ENCODE measurements around the gene RNF220.

RNF220 gene

DNA sequence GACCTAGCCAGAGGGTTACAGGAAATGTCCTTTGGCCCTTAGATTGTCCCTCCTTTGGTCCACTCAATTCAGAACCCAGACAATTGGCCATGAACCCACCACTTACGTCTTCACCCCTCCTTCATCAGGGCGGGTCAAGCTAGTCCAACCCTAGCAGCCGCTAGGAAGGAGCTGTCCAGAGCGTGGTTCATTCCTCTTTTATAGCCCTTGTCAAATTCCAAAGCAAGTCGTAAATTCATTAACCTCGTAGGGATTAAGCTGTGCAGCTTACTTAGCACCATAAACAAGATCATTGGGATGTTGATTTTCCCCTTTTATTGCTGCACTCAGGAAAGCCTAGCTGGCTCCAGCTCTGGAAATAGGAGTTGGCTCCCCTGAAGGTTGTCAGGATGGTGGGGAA lies 179.1 kb downstream of the RNF220 start:
- Histone ChIP-seq H3K4me3 (ENCODE audit: insufficient read depth, low read depth, low read length) (no peak overlapping the region), H3K4me1 (ENCODE audit: control insufficient read depth, insufficient read depth, low read length) (no peaks in the 10 kb centered on the region), H3K9me3 (ENCODE audit: control insufficient read depth, low read length) (no peaks in the 10 kb centered on the region), H3K27me3 (ENCODE audit: control insufficient read depth, insufficient read depth, low read length, poor library complexity, severe bottlenecking) (peaks cover 75% of the 10 kb centered on the region), H3K36me3 (ENCODE audit: control insufficient read depth, insufficient read depth, low read length) (no peaks in the 10 kb centered on the region), H3K27ac (ENCODE audit: insufficient read depth, low read depth, low read length, poor library complexity, severe bottlenecking) (no peak overlapping the region)
- whole genome bisulfite sequencing, 2 experiments: 69 to 86% methylated on average over 6 of the region's 6 CpGs

GRCh38 chr1:44585315-44585920 lies 180.4 kb downstream of the RNF220 start:
- Histone ChIP-seq H3K4me3 (ENCODE audit: insufficient read depth, low read depth, low read length) (no peak overlapping the region), H3K4me1 (ENCODE audit: control insufficient read depth, insufficient read depth, low read length) (no peaks in the 10 kb centered on the region), H3K27ac (ENCODE audit: insufficient read depth, low read depth, low read length, poor library complexity, severe bottlenecking) (no peak overlapping the region), H3K9me3 (ENCODE audit: control insufficient read depth, low read length) (no peaks in the 10 kb centered on the region), H3K27me3 (ENCODE audit: control insufficient read depth, insufficient read depth, low read length, poor library complexity, severe bottlenecking) (peaks cover 69% of the 10 kb centered on the region), H3K36me3 (ENCODE audit: control insufficient read depth, insufficient read depth, low read length) (no peaks in the 10 kb centered on the region)
- 83 to 85% methylated on average over 4 of the region's 4 CpGs for WGBS, 2 experiments

GRCh38 chr1:44587796-44588460 lies 182.9 kb downstream of the RNF220 start:
- no peak overlapping the region for H3K4me3 ChIP-seq (ENCODE audit: insufficient read depth, low read depth, low read length)
- peaks cover 60% of the 10 kb centered on the region for H3K27me3 ChIP-seq (ENCODE audit: control insufficient read depth, insufficient read depth, low read length, poor library complexity, severe bottlenecking)
- no peak overlapping the region for H3K27ac ChIP-seq (ENCODE audit: insufficient read depth, low read depth, low read length, poor library complexity, severe bottlenecking)
- 94 to 95% methylated on average over 17 of the region's 17 CpGs for WGBS, 2 experiments
- peaks cover 5% of the 10 kb centered on the region for H3K4me1 ChIP-seq (ENCODE audit: control insufficient read depth, insufficient read depth, low read length)
- H3K9me3 ChIP-seq (ENCODE audit: control insufficient read depth, low read length): no peaks in the 10 kb centered on the region
- H3K36me3 ChIP-seq (ENCODE audit: control insufficient read depth, insufficient read depth, low read length): no peaks in the 10 kb centered on the region

- Histone ChIP-seq H3K36me3 (ENCODE audit: control insufficient read depth, insufficient read depth, low read length) (no peaks in the 10 kb centered on the region), H3K4me1 (ENCODE audit: control insufficient read depth, insufficient read depth, low read length) (peaks cover 5% of the 10 kb centered on the region), H3K4me3 (ENCODE audit: insufficient read depth, low read depth, low read length) (no peak overlapping the region), H3K27ac (ENCODE audit: insufficient read depth, low read depth, low read length, poor library complexity, severe bottlenecking) (no peak overlapping the region), H3K27me3 (ENCODE audit: control insufficient read depth, insufficient read depth, low read length, poor library complexity, severe bottlenecking) (peaks cover 58% of the 10 kb centered on the region), H3K9me3 (ENCODE audit: control insufficient read depth, low read length) (no peaks in the 10 kb centered on the region)
- 91% methylated on average over 2 to 3 of the region's 3 CpGs for WGBS, 2 experiments
These were observed 183.6 kb downstream of the RNF220 start for GRCh38 chr1:44588551-44589210.

DNA sequence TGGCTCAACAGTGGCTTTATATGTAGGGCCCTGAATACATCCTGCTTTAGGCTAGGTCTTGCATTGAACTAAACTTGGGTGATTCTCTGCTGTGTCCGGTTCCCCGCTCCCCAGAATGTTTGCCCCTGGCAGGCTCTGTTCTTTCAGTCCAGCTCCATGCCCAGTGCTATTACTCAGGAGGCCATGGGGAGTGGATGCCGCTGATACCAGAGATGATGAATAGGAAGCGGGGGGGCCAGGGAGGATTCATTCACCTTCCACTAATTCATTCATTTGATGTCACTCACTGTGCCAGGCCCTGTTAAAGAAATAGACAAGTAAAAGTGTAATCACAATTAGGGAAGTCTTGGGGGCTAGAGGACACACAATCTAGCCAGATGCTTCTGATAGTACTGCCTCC lies 185.4 kb downstream of the RNF220 start:
- peaks cover 49% of the 10 kb centered on the region for H3K27me3 ChIP-seq (ENCODE audit: control insufficient read depth, insufficient read depth, low read length, poor library complexity, severe bottlenecking)
- no peaks in the 10 kb centered on the region for H3K9me3 ChIP-seq (ENCODE audit: control insufficient read depth, low read length)
- no peak overlapping the region for H3K4me3 ChIP-seq (ENCODE audit: insufficient read depth, low read depth, low read length)
- 95 to 98% methylated on average over 4 of the region's 4 CpGs for WGBS, 2 experiments
- H3K4me1 ChIP-seq (ENCODE audit: control insufficient read depth, insufficient read depth, low read length): peaks cover 5% of the 10 kb centered on the region
- no peaks in the 10 kb centered on the region for H3K36me3 ChIP-seq (ENCODE audit: control insufficient read depth, insufficient read depth, low read length)
- H3K27ac ChIP-seq (ENCODE audit: insufficient read depth, low read depth, low read length, poor library complexity, severe bottlenecking): no peak overlapping the region

DNA sequence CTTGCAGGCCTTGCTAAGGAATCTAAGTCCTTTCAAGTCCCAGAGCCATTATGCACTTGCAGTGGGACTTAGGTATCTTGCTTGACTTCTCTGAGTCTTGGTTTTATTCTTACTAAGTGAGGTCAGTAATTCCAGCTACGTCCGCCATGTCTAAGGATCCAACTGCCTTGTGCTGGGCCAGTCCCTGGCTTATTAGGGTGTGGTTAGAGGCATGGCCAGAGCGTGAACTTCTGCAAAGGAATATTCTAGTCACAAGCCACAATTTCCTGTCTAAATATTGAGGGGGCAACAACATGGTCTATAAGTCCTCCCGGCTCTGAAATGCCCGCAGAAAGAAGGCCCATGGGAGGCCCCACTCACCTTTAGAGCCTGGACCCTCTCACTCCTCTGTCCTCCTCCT lies 186.3 kb downstream of the RNF220 start:
- no peaks in the 10 kb centered on the region for H3K9me3 ChIP-seq (ENCODE audit: control insufficient read depth, low read length)
- peaks cover 40% of the 10 kb centered on the region for H3K27me3 ChIP-seq (ENCODE audit: control insufficient read depth, insufficient read depth, low read length, poor library complexity, severe bottlenecking)
- H3K27ac ChIP-seq (ENCODE audit: insufficient read depth, low read depth, low read length, poor library complexity, severe bottlenecking): no peak overlapping the region
- H3K4me1 ChIP-seq (ENCODE audit: control insufficient read depth, insufficient read depth, low read length): peaks cover 5% of the 10 kb centered on the region
- H3K4me3 ChIP-seq (ENCODE audit: insufficient read depth, low read depth, low read length): no peak overlapping the region
- no peaks in the 10 kb centered on the region for H3K36me3 ChIP-seq (ENCODE audit: control insufficient read depth, insufficient read depth, low read length)
- WGBS, 2 experiments: 93 to 95% methylated on average over 5 of the region's 5 CpGs

DNA sequence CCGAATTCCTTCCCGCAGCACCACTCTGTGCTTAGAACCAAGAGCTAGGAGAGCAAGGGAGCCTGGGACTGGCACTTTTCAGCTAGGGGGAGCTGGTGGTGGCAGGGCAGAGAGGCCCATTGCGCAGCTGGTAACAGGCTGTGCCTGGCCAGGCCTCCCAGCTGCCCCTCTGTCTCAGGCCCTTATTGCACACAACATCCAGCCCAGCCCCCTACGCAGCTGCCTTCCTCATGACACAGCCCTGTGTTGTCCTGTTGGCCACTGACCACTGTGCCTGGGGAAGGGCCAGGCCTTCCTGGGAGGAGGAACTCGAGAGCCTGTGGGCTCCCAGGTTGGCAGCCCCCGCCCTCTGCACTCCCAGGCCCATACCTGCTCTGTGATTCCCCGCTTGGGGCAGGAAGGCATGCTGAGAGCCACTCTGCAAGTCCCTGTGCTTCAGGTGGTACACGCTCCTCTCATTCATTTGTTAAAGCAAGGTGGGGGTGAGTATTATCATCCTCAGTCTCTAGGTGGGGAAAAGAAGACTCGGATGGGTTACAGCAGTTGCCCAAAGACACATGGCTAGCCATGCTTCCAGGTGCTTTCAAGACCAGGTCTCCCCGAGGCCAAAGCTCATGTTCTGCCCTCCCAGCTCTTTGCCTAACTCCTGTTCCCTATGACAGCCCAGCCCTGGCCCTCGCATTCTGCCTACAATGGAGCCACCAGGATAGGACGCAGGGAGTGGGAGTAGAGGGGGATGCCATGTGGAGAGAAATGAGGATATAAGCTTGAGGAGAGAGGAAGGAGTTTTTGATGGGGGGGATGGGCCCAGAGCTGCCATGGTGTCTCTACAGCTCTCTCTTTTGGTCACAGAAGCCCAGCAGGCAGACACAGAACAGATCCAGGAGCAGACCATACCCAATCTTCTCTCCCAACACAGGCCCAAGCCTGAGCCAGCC lies 187.4 kb downstream of the RNF220 start:
- H3K36me3 ChIP-seq (ENCODE audit: control insufficient read depth, insufficient read depth, low read length): no peaks in the 10 kb centered on the region
- H3K4me3 ChIP-seq (ENCODE audit: insufficient read depth, low read depth, low read length): no peak overlapping the region
- peaks cover 5% of the 10 kb centered on the region for H3K4me1 ChIP-seq (ENCODE audit: control insufficient read depth, insufficient read depth, low read length)
- peaks cover 38% of the 10 kb centered on the region for H3K27me3 ChIP-seq (ENCODE audit: control insufficient read depth, insufficient read depth, low read length, poor library complexity, severe bottlenecking)
- WGBS, 2 experiments: 63 to 68% methylated on average over 12 of the region's 12 CpGs
- no peaks in the 10 kb centered on the region for H3K9me3 ChIP-seq (ENCODE audit: control insufficient read depth, low read length)
- no peak overlapping the region for H3K27ac ChIP-seq (ENCODE audit: insufficient read depth, low read depth, low read length, poor library complexity, severe bottlenecking)

DNA sequence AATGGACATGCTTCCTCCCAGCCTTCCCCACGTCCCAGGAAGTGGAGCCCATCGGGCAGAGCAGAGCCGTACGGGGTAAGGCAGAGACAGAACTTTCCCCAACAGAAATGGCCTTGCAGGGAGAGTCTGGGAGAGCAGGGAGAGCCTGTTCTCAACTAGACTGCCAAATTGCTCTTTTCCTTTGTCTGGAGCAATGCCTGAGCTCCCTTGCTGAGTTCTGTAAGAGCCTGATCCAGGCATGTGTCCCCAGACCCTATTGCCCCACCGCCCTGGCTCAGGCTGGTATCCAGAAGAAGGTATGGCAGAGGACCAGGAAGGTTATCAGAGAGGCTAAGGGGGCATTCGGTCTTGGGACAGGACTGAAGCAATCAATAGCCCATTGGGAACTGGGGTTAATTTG lies 189.3 kb downstream of the RNF220 start:
- 78 to 88% methylated on average over 6 of the region's 6 CpGs for WGBS, 2 experiments
- no peaks in the 10 kb centered on the region for H3K9me3 ChIP-seq (ENCODE audit: control insufficient read depth, low read length)
- H3K4me1 ChIP-seq (ENCODE audit: control insufficient read depth, insufficient read depth, low read length): peaks cover 5% of the 10 kb centered on the region
- H3K27me3 ChIP-seq (ENCODE audit: control insufficient read depth, insufficient read depth, low read length, poor library complexity, severe bottlenecking): peaks cover 40% of the 10 kb centered on the region
- H3K27ac ChIP-seq (ENCODE audit: insufficient read depth, low read depth, low read length, poor library complexity, severe bottlenecking): no peak overlapping the region
- no peak overlapping the region for H3K4me3 ChIP-seq (ENCODE audit: insufficient read depth, low read depth, low read length)
- H3K36me3 ChIP-seq (ENCODE audit: control insufficient read depth, insufficient read depth, low read length): no peaks in the 10 kb centered on the region

- H3K4me1 ChIP-seq (ENCODE audit: control insufficient read depth, insufficient read depth, low read length): peaks cover 5% of the 10 kb centered on the region
- H3K27me3 ChIP-seq (ENCODE audit: control insufficient read depth, insufficient read depth, low read length, poor library complexity, severe bottlenecking): peaks cover 43% of the 10 kb centered on the region
- 22 to 24% methylated on average over 14 of the region's 14 CpGs for WGBS, 2 experiments
These were observed 190.0 kb downstream of the RNF220 start for GRCh38 chr1:44594871-44595735.

More at GRCh38 chr1:44594871-44595735, 190.0 kb downstream of the RNF220 start:
- Histone ChIP-seq H3K9me3 (ENCODE audit: control insufficient read depth, low read length) (no peaks in the 10 kb centered on the region), H3K36me3 (ENCODE audit: control insufficient read depth, insufficient read depth, low read length) (no peaks in the 10 kb centered on the region), H3K27ac (ENCODE audit: insufficient read depth, low read depth, low read length, poor library complexity, severe bottlenecking) (no peak overlapping the region), H3K4me3 (ENCODE audit: insufficient read depth, low read depth, low read length) (no peak overlapping the region)

All from ectodermal cell (in vitro differentiated cells).